ENCODE results near the gene CFAP52. TPM values are rescaled to one million over a fixed set of nuclear protein-coding genes. Genes with fewer than 3 reads are reported as not detected.

The CFAP52 gene
- total RNA-seq, 4 donors from 2014 or later = 0.40 to 4.2 TPM; not detected in 2

GRCh38 chr17:9532715-9533114 is 43.7 kb upstream of the CFAP52 start:
- Histone ChIP-seq H3K27ac (no peak overlapping the region), H3K27me3 (no peaks in the 10 kb centered on the region), H3K9me3 (no peaks in the 10 kb centered on the region), H3K4me3 (no peak overlapping the region), H3K36me3 (no peaks in the 10 kb centered on the region), H3K4me1 (no peaks in the 10 kb centered on the region)
- no peak for ATAC-seq
- 96 to 98% methylated on average over 3 of the region's 3 CpGs for WGBS, 2 donors (ENCODE audit: low coverage in 1 of 2)
- TF ChIP-seq POLR2AphosphoS5 (IDR thresholded peaks at IDR 0.05) (no peak), EP300 (IDR thresholded peaks at IDR 0.05) (no peak)

GRCh38 chr17:9533441-9533840 is 43.0 kb upstream of the CFAP52 start:
- H3K27me3 ChIP-seq = no peaks in the 10 kb centered on the region
- ATAC-seq = no peak
- no peaks in the 10 kb centered on the region for H3K9me3 ChIP-seq
- H3K27ac ChIP-seq = no peak overlapping the region
- TF ChIP-seq CTCF (IDR thresholded peaks at IDR 0.05) = no peak
- TF ChIP-seq POLR2AphosphoS5 (IDR thresholded peaks at IDR 0.05) = no peak
- TF ChIP-seq EP300 (IDR thresholded peaks at IDR 0.05) = no peak
- no peak for TF ChIP-seq POLR2A (IDR thresholded peaks at IDR 0.05)
- 93 to 100% methylated on average over 1 to 4 of the region's 4 CpGs for WGBS, 2 donors (ENCODE audit: low coverage in 1 of 2)
- no peaks in the 10 kb centered on the region for H3K36me3 ChIP-seq
- H3K4me1 ChIP-seq = no peaks in the 10 kb centered on the region
- no peak overlapping the region for H3K4me3 ChIP-seq

- WGBS, 2 donors (ENCODE audit: low coverage in 1 of 2) = 58 to 67% methylated on average over 8 of the region's 8 CpGs
- no peaks in the 10 kb centered on the region for H3K27me3 ChIP-seq
Observed at GRCh38 chr17:9536061-9536460, 40.4 kb upstream of the CFAP52 start.

GRCh38 chr17:9537177-9537776 is 39.2 kb upstream of the CFAP52 start:
- H3K9me3 ChIP-seq = no peaks in the 10 kb centered on the region
- TF ChIP-seq POLR2A (IDR thresholded peaks at IDR 0.05) = no peak
- no peak for TF ChIP-seq POLR2AphosphoS5 (IDR thresholded peaks at IDR 0.05)
- TF ChIP-seq EP300 (IDR thresholded peaks at IDR 0.05) = no peak
- no peak for TF ChIP-seq CTCF (IDR thresholded peaks at IDR 0.05)
- H3K27ac ChIP-seq = no peak overlapping the region
- no peaks in the 10 kb centered on the region for H3K4me1 ChIP-seq
- WGBS, 2 donors (ENCODE audit: low coverage in 1 of 2) = 90 to 94% methylated on average over 5 to 8 of the region's 12 CpGs
- ATAC-seq = no peak
- H3K36me3 ChIP-seq = peaks cover 0 to 9% of the 10 kb centered on the region in 2 donors
- no peak overlapping the region for H3K4me3 ChIP-seq
- H3K27me3 ChIP-seq = no peaks in the 10 kb centered on the region

More at GRCh38 chr17:9536061-9536460, 40.4 kb upstream of the CFAP52 start:
- Histone ChIP-seq H3K4me1 (no peaks in the 10 kb centered on the region), H3K27ac (no peak overlapping the region), H3K9me3 (no peaks in the 10 kb centered on the region), H3K36me3 (peaks cover 0 to 9% of the 10 kb centered on the region in 2 donors), H3K4me3 (no peak overlapping the region)
- no peak for ATAC-seq
- TF ChIP-seq CTCF (IDR thresholded peaks at IDR 0.05) (no peak), POLR2A (IDR thresholded peaks at IDR 0.05) (no peak), POLR2AphosphoS5 (IDR thresholded peaks at IDR 0.05) (no peak), EP300 (IDR thresholded peaks at IDR 0.05) (no peak)

- Histone ChIP-seq H3K27ac (no peak overlapping the region), H3K4me1 (no peaks in the 10 kb centered on the region), H3K9me3 (no peaks in the 10 kb centered on the region), H3K36me3 (peaks cover 0 to 12% of the 10 kb centered on the region in 2 donors), H3K4me3 (no peak overlapping the region), H3K27me3 (no peaks in the 10 kb centered on the region)
- WGBS, 2 donors (ENCODE audit: low coverage in 1 of 2) = 89 to 94% methylated on average over 4 of the region's 4 CpGs
- TF ChIP-seq EP300 (IDR thresholded peaks at IDR 0.05) = no peak
- no peak for TF ChIP-seq POLR2A (IDR thresholded peaks at IDR 0.05)
- no peak for TF ChIP-seq POLR2AphosphoS5 (IDR thresholded peaks at IDR 0.05)
- no peak for TF ChIP-seq CTCF (IDR thresholded peaks at IDR 0.05)
- no peak for ATAC-seq
Observed at GRCh38 chr17:9538626-9539025, 37.8 kb upstream of the CFAP52 start.
